Activated naive CD8-positive, alpha-beta T cell treated with anti-CD3 and anti-CD28 coated beads, Interleukin-2, amount 10 ng/mL, durations not matched to agents 7 days and 5 days (primary cell): ENCODE data around the gene C1orf21. TPM values are rescaled to one million over a fixed set of nuclear protein-coding genes. Genes with fewer than 3 reads are reported as not detected.

Experiments used
- ATAC-seq: fragments of 150-1000 bp; cut with Tn5 transposase; one replicate; pipeline ENCODE4 v1.10.0; 2021; ENCODE audit warnings: low read depth, moderate library complexity
- POLR2A ChIA-PET: fragments of 350-600 bp; sonication (Branson Sonifier 250); formaldehyde crosslinking; loops from one replicate; lab custom pipeline; 2021; ENCODE audit warnings: antibody characterized with exemption; lab: Charles Lee
- DNase-seq: peaks from one replicate; pipeline ENCODE4 v3.0.0; 2021
- H3K27ac Mint-ChIP-seq: one replicate; pipeline ENCODE4 v1.8.0; 2022; ENCODE audit warnings: mild to moderate bottlenecking, mixed read lengths
- H3K27me3 Mint-ChIP-seq: one replicate; pipeline ENCODE4 v1.8.0; 2022; ENCODE audit warnings: mild to moderate bottlenecking, moderate library complexity, mixed read lengths
- H3K36me3 Mint-ChIP-seq: one replicate; pipeline ENCODE4 v1.8.0; 2021; ENCODE audit warnings: mild to moderate bottlenecking, mixed read lengths
- H3K4me1 Mint-ChIP-seq: one replicate; pipeline ENCODE4 v1.8.0; 2021; ENCODE audit warnings: mixed read lengths
- H3K4me3 Mint-ChIP-seq: one replicate; pipeline ENCODE4 v1.8.0; 2022; ENCODE audit warnings: mild to moderate bottlenecking, moderate library complexity, mixed read lengths
- H3K9me3 Mint-ChIP-seq: one replicate; pipeline ENCODE4 v1.8.0; 2021; ENCODE audit warnings: mixed read lengths
- total RNA-seq, 2 experiments: library from RNA; stranded (reverse); gene quantifications; one replicate each; pipeline ENCODE4 v1.2.3, GENCODE V29; 2021

C1orf21 gene
- total RNA-seq, 2 experiments from 2014 or later, result 9.4 to 12.9 TPM

GRCh38 chr1:184408580-184408979 is 21.8 kb downstream of the C1orf21 start:
- Mint-ChIP-seq H3K36me3 (no peaks in the 10 kb centered on the region), H3K27ac (no peak overlapping the region)

GRCh38 chr1:184409011-184409410 is 22.2 kb downstream of the C1orf21 start:
- Mint-ChIP-seq H3K9me3 (no peaks in the 10 kb centered on the region), H3K4me3 (no peak overlapping the region), H3K36me3 (no peaks in the 10 kb centered on the region), H3K4me1 (no peaks in the 10 kb centered on the region), H3K27ac (no peak overlapping the region), H3K27me3 (peaks cover 2% of the 10 kb centered on the region)
- POLR2A ChIA-PET, result no interaction called here
- ATAC-seq (no peak), DNase-seq (no peak)

More at GRCh38 chr1:184408580-184408979, 21.8 kb downstream of the C1orf21 start:
- POLR2A ChIA-PET, result no interaction called here
- Mint-ChIP-seq H3K4me1 (no peaks in the 10 kb centered on the region), H3K9me3 (no peaks in the 10 kb centered on the region), H3K27me3 (peaks cover 2% of the 10 kb centered on the region), H3K4me3 (no peak overlapping the region)
- DNase-seq (no peak), ATAC-seq (no peak)

- H3K9me3 Mint-ChIP-seq, result no peaks in the 10 kb centered on the region
- H3K27ac Mint-ChIP-seq, result no peak overlapping the region
- DNase-seq (no peak), ATAC-seq (no peak)
- no peaks in the 10 kb centered on the region for H3K36me3 Mint-ChIP-seq
- no peaks in the 10 kb centered on the region for H3K4me1 Mint-ChIP-seq
- POLR2A ChIA-PET, result no interaction called here
- H3K27me3 Mint-ChIP-seq, result peaks cover 8% of the 10 kb centered on the region
- no peak overlapping the region for H3K4me3 Mint-ChIP-seq
Observed at GRCh38 chr1:184412472-184412871, 25.6 kb downstream of the C1orf21 start.

GRCh38 chr1:184416481-184416880 is 29.7 kb downstream of the C1orf21 start:
- no peak overlapping the region for H3K4me3 Mint-ChIP-seq
- DNase-seq, result no peak
- H3K9me3 Mint-ChIP-seq, result no peaks in the 10 kb centered on the region
- peaks cover 1% of the 10 kb centered on the region for H3K4me1 Mint-ChIP-seq
- H3K36me3 Mint-ChIP-seq, result no peaks in the 10 kb centered on the region
- POLR2A ChIA-PET, result no interaction called here
- no peak for ATAC-seq
- peaks cover 6% of the 10 kb centered on the region for H3K27me3 Mint-ChIP-seq
- no peak overlapping the region for H3K27ac Mint-ChIP-seq

GRCh38 chr1:184416946-184417345 is 30.1 kb downstream of the C1orf21 start:
- DNase-seq, result no peak
- Mint-ChIP-seq H3K27me3 (peaks cover 6% of the 10 kb centered on the region), H3K27ac (no peak overlapping the region), H3K9me3 (no peaks in the 10 kb centered on the region), H3K4me1 (peaks cover 1% of the 10 kb centered on the region), H3K4me3 (no peak overlapping the region), H3K36me3 (no peaks in the 10 kb centered on the region)
- ATAC-seq, result no peak
- POLR2A ChIA-PET, result no interaction called here

GRCh38 chr1:184417916-184418315 is 31.1 kb downstream of the C1orf21 start:
- ATAC-seq (no peak), DNase-seq (no peak)
- Mint-ChIP-seq H3K27me3 (peaks cover 6% of the 10 kb centered on the region), H3K4me3 (no peak overlapping the region), H3K4me1 (peaks cover 1% of the 10 kb centered on the region), H3K36me3 (no peaks in the 10 kb centered on the region), H3K27ac (no peak overlapping the region), H3K9me3 (no peaks in the 10 kb centered on the region)
- POLR2A ChIA-PET, result no interaction called here

- no peaks in the 10 kb centered on the region for H3K36me3 Mint-ChIP-seq
- no peak for DNase-seq
- no peak overlapping the region for H3K27ac Mint-ChIP-seq
- peaks cover 6% of the 10 kb centered on the region for H3K27me3 Mint-ChIP-seq
- no peak overlapping the region for H3K4me3 Mint-ChIP-seq
- H3K4me1 Mint-ChIP-seq, result peaks cover 1% of the 10 kb centered on the region
- H3K9me3 Mint-ChIP-seq, result no peaks in the 10 kb centered on the region
- POLR2A ChIA-PET, result no interaction called here
- no peak for ATAC-seq
Observed at GRCh38 chr1:184418652-184419349, 32.0 kb downstream of the C1orf21 start.

- no peak for ATAC-seq
- POLR2A ChIA-PET, result no interaction called here
- peaks cover 1% of the 10 kb centered on the region for H3K4me1 Mint-ChIP-seq
- no peaks in the 10 kb centered on the region for H3K36me3 Mint-ChIP-seq
- no peak overlapping the region for H3K27ac Mint-ChIP-seq
- H3K27me3 Mint-ChIP-seq, result peaks cover 6% of the 10 kb centered on the region
- no peak overlapping the region for H3K4me3 Mint-ChIP-seq
- no peak for DNase-seq
- no peaks in the 10 kb centered on the region for H3K9me3 Mint-ChIP-seq
Observed at GRCh38 chr1:184419350-184420161, 32.7 kb downstream of the C1orf21 start.

GRCh38 chr1:184422490-184423233 is 35.8 kb downstream of the C1orf21 start:
- ATAC-seq (no peak), DNase-seq (no peak)
- Mint-ChIP-seq H3K27ac (no peak overlapping the region), H3K9me3 (no peaks in the 10 kb centered on the region), H3K4me3 (no peak overlapping the region), H3K27me3 (no peaks in the 10 kb centered on the region), H3K36me3 (no peaks in the 10 kb centered on the region), H3K4me1 (peaks cover 1% of the 10 kb centered on the region)
- POLR2A ChIA-PET, result no interaction called here

- H3K4me3 Mint-ChIP-seq, result no peak overlapping the region
Observed at GRCh38 chr1:184423649-184424048, 36.8 kb downstream of the C1orf21 start.

GRCh38 chr1:184424157-184424556 is 37.3 kb downstream of the C1orf21 start:
- DNase-seq (no peak), ATAC-seq (no peak)
- Mint-ChIP-seq H3K36me3 (no peaks in the 10 kb centered on the region), H3K9me3 (no peaks in the 10 kb centered on the region), H3K4me3 (no peak overlapping the region), H3K27ac (no peak overlapping the region), H3K4me1 (no peaks in the 10 kb centered on the region), H3K27me3 (no peaks in the 10 kb centered on the region)
- POLR2A ChIA-PET, result no interaction called here

More at GRCh38 chr1:184423649-184424048, 36.8 kb downstream of the C1orf21 start:
- Mint-ChIP-seq H3K4me1 (peaks cover 1% of the 10 kb centered on the region), H3K27ac (no peak overlapping the region), H3K36me3 (no peaks in the 10 kb centered on the region), H3K27me3 (no peaks in the 10 kb centered on the region), H3K9me3 (no peaks in the 10 kb centered on the region)
- POLR2A ChIA-PET, result no interaction called here
- no peak for DNase-seq
- ATAC-seq, result no peak

GRCh38 chr1:184424945-184425344 is 38.1 kb downstream of the C1orf21 start:
- H3K9me3 Mint-ChIP-seq, result no peaks in the 10 kb centered on the region
- no peak overlapping the region for H3K27ac Mint-ChIP-seq
- H3K36me3 Mint-ChIP-seq, result no peaks in the 10 kb centered on the region
- DNase-seq (no peak), ATAC-seq (no peak)
- H3K27me3 Mint-ChIP-seq, result no peaks in the 10 kb centered on the region
- H3K4me1 Mint-ChIP-seq, result no peaks in the 10 kb centered on the region
- POLR2A ChIA-PET, result no interaction called here
- H3K4me3 Mint-ChIP-seq, result no peak overlapping the region

- ATAC-seq (no peak), DNase-seq (no peak)
- Mint-ChIP-seq H3K9me3 (peaks cover under 1% of the 10 kb centered on the region), H3K4me1 (no peaks in the 10 kb centered on the region), H3K27ac (no peak overlapping the region), H3K27me3 (no peaks in the 10 kb centered on the region), H3K4me3 (no peak overlapping the region), H3K36me3 (no peaks in the 10 kb centered on the region)
- POLR2A ChIA-PET, result no interaction called here
Observed at GRCh38 chr1:184425449-184426277, 38.8 kb downstream of the C1orf21 start.
